HG03045 (cell line): ENCODE results near the gene NXN.
"Not testable (repeated sequence)": the region's sequence is repeated elsewhere in the genome, so short reads cannot be mapped to it uniquely, and the experiment has no call there.

Source experiments
- ATAC-seq: cut with Tn5 transposase; IDR thresholded peaks from one replicate; pipeline ENCODE4 v1.9.1; 2021; ENCODE audit warnings: mild to moderate bottlenecking, moderate library complexity; ENCODE audit not compliant: unreplicated experiment

NXN gene

GRCh38 chr17:957856-958421 is 21.6 kb downstream of the NXN start:
- ATAC-seq = no peak

GRCh38 chr17:956905-957304 is 22.7 kb downstream of the NXN start:
- no peak for ATAC-seq

DNA sequence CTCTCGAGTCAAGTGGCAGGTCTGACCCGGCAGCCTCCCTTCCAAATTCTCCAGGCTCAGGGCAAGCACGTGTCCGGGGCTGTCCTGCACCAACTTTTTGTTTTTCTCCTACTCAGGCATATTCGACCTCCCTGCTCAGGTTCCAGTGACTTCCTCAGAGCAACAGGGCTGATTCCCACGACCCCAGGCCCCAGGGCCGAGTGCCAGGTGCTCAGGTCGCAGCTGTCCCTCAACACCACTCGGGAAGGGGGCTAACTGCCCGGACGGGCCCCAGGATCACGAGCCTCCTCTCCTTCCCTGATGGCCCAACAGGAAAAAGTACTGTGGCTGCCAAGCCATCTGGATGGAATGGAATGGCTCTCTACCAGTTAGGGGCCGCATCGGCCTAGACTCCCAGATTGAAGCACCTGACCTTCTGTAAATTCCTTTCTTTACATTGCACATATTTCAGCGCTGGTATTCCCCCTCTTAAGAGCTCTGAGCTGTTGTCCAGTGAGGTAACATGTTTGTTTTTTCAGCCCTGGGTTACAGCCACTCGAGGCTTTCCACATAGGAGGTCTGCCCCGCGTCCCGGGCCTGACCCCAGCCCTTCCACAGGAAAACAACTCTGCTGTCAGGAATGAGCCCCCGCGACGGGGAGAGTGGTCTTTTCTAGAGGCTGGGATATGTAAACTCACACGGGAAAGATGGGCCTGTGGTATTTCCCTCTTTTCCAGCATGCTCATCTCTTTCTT is 25.0 kb downstream of the NXN start:
- ATAC-seq = no peak

DNA sequence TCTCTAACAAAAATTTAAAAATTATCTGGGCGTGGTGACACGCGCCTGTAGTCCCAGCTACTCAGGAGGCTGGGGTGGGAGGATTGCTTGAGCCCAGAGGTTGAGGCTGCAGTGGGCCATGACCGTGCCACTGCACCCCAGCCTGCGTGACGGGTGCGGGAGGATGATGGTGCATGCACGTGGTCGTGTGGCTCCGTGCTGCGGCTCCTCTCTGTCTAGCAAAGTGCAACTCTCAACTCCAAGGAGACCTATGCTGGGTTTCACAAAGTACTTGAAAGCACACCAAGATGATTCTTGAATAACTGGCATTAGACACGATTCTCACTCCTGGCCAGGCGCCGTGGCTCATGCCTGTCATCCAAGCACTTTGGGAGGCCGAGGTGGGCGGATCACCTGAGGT is 25.8 kb downstream of the NXN start:
- ATAC-seq = no peak

- ATAC-seq = not testable (repeated sequence)
Observed at GRCh38 chr17:952592-952991, 27.0 kb downstream of the NXN start.

DNA sequence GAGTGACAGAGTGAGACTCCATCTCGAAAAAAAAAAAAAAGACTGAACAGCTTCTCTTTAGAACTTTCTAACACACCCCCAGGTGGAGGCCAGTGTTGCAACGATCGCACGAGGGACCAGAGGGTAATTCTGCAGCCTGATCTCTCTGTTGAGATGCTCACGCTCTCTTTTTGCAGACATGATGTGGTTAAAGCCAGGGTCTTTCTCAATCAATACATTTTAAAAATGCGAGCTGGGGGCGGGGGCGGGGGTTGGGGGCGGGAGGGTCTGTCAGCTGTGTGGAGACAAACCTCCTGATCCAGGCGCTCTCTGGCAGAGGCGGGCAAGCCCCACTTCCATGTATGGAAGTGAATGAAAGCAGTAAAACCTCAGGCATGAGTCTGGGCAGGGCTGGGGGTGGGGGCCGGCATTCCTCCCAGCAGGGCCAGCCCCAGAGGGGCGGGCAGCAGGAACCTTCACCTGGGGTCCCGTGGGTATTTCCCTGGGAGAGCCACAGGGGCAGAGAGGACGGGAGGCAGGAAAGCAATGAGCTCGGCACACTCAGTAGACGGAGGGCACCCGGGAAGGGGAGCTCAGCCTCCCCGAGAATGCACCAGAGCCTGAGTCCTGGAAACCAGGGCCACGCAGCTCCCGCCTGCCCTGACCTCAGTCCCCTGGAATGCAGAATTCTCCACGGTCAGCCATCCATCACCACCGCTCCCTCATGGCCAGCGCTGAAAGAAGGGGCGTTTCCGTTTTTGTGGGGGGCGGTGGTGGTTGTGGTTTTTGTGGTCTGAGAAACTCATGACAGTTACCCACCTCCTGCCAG is 28.0 kb downstream of the NXN start:
- no peak for ATAC-seq

DNA sequence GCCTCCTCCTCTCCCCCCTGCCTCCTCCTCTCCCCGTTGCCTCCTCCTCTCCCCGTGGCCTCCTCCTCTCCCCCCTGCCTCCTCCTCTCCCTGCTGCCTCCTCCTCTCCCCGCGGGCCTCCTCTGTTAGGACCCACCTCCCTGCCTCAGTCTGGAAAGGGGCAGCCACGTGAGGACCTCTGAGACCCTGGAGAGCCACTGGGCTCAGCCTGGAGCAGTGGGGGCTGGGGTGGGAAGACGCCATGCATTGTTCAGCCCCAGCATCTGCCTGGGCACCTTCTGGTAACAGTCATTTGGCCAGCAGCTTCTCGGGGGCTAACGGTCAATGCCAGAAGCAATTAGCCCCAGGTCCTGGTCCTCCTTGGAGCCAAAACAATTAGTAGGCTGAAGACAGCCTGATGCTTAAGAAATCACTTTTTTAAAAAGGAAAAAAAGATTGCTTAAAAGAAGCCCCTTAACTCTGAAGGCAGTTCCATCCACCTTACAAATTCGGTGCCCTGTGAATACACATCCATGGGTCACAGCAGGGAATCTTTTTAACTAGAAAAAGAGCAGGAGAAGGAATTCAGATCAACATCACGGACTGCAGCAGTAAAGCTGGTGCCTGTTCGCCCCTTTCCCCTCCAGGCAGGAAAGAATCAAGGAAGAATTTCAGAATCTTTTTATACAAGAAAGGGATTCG is 29.8 kb downstream of the NXN start:
- no peak for ATAC-seq

- no peak for ATAC-seq
Observed at GRCh38 chr17:948284-948852, 31.2 kb downstream of the NXN start.

DNA sequence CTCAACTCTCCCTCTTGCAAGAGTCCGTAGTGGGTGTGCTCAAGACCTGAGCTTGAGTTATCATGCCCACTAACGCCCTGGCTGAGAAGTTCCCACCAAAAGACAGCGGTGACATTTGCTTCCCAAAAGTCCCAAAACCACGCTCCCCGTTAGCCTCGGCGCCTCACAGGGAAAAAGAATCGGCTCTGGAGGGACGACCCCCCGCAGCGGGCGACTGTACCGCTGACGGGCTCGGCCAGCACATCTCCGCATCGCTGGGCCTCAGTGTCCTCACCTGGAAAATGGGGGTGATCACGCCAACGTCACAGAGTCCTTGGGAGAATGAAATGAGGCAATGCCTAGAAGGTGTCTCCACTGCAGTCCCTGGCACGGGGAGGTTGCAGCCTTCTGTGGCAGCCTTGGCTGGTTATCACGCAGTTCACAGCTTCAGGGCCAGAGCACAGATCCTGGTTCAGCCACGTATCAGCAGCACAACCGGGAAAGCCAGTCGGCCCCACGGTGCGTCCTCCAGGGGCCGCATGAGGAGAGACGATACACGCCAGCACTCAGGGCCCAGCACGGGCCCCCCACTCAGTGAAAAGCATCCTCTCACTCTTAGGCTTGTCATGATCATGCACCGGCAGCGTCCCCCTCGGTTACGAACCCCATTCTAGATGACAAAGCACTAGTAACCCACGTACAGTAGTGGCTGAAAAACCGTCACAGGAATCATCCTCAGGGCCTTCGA is 32.9 kb downstream of the NXN start:
- no peak for ATAC-seq

GRCh38 chr17:945672-946071 is 33.9 kb downstream of the NXN start:
- ATAC-seq = no peak

DNA sequence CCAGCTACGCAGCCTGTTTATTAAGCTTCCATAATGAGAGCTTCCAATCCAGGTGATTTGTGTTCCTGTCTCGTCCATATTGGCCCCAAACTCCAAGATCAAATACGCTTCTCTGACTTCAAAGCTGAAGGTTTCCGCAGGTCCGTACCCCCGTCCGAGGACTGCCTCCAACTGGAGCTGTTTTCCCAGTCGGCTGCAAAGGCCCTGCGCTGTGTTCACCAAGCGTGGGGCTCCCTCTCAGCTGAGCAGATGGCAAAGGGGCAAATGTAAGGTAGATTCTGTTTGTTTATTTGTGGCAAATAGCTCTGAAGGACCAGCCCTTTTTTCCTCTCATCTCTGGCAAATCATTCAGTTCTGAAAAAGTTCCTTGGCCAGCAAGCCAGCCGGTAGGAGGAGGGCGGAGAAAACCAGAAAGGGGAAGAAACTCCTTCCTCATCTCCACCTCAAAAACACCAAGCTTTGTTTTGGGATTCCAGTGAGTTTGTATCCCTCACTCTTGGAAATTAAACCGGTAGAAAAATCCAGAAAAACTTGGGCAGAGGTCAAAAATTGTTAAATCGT is 35.2 kb downstream of the NXN start:
- ATAC-seq = no peak

DNA sequence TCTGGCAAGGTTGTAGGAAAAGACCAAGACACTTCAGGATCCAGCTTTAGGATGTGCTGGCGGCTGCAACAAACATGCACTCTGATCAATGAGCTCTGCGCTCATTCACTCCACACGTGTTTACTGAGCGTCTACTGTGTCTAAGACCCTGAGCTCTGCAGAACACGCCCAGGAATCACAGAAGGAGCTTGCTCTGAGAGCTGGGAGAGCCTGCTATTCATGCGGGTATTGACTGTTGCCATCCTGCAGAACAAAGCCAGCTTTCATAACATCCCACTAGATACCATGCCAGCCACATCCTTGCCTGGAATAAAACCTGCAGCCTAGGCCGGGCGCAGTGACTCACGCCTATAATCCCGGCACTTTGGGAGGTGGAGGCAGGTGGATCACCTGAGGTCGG is 44.1 kb downstream of the NXN start:
- no peak for ATAC-seq

DNA sequence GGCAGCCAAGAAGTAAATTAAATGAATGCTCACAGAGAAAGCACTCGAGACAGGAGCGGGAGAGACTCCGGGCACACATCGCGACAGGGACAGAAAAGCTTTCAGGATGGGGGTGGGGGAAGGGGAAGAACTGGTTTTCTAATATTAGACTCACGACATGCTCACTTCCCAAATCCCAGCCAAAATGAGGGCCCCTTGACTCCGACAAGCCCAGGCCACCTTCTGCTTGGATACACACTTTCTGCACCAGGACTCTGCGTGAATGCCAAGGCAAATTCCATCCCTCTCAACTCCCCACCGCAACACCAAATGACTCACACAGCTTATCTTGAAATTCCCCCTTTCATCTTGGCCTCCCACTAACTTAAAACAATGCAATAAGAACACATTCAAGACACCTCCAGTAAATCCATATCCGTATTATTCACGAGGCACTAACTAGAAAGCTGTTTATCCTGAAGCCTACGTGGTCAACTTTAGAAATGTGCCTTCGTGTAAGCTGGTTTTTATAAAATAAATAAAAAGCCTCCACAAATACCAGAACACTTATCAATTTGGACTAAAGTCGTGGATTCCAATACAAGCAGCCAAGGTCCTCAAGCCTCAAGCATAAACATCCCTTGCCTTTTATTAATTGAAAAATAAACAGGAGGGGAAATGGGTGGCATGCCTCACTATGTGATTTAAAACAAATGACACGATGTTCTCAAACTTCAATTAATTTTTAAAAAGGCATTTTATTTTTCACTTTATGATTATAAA is 46.1 kb downstream of the NXN start:
- no peak for ATAC-seq

DNA sequence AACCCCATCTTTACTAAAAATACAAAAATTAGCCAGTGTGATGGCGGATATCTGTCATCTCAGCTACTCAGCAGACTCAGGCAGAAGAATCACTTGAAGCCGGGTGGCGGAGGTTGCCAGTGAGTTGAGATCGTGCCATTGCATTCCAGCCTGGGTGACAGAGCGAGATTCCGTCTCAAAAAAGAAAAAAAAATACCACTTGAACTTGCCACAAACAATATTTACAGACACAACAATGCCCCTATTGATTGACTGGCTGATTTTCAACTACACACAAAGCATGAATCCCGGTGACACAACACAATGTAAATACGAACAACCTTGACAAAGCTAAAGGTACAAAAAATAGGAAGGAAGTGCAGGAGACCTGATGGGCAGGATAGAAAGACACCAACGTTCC is 49.3 kb downstream of the NXN start:
- ATAC-seq = no peak

DNA sequence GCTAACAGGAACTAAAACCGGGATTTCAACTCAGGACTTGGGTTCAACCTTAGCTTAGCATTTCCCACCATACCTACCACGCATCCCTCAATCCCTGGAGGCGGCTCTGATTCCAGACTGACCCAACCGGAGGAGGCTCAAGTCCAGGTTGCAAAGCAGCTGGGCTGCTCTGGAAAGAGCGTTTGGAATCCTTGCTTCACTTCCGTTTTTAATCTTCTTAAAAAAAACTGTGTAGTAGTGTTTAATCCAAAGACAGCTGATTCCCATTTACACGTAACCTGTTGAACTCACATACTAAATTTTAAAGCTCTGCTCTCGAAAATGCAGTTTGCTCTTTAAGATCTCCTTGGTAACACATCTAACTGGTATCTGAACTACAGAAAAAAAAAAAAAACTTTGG is 50.0 kb downstream of the NXN start:
- ATAC-seq = no peak

GRCh38 chr17:927611-928461 is 51.7 kb downstream of the NXN start:
- ATAC-seq = no peak

- ATAC-seq = no peak
Observed at GRCh38 chr17:925817-926216, 53.8 kb downstream of the NXN start.

GRCh38 chr17:924711-925475 is 54.7 kb downstream of the NXN start:
- ATAC-seq = no peak
